GM20431 (cell line): ENCODE measurements around the gene SPEM1.
"Not testable (repeated sequence)": the region's sequence is repeated elsewhere in the genome, so short reads cannot be mapped to it uniquely, and the experiment has no call there.

Source experiments
- in situ Hi-C: fragments of 300-500 bp; cut with MseI, MboI; formaldehyde crosslinking; loops from one replicate; pipeline ENCODE4 v1.15.0; 2020; ENCODE audit warnings: low sequenced_read_pairs; ENCODE audit not compliant: unreplicated experiment

The SPEM1 gene

DNA sequence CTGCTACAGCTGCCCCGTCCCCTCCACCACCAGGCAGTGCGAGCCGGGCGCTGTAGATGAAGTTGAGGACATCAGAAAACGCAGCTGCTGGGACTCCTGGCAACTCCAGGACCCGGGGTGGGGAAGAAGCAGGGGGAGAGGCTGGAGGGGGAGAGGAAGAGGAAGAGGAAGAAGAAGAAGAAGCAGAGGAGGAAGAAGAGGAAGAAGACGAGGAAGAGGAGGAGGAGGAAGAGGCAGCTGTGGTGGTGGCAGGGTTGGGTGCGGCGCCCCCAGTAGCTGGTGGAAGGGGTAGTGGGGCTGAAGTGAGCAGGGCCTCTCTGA lies 46.2 kb downstream of the SPEM1 start:
- in situ Hi-C loops: no loop called here

DNA sequence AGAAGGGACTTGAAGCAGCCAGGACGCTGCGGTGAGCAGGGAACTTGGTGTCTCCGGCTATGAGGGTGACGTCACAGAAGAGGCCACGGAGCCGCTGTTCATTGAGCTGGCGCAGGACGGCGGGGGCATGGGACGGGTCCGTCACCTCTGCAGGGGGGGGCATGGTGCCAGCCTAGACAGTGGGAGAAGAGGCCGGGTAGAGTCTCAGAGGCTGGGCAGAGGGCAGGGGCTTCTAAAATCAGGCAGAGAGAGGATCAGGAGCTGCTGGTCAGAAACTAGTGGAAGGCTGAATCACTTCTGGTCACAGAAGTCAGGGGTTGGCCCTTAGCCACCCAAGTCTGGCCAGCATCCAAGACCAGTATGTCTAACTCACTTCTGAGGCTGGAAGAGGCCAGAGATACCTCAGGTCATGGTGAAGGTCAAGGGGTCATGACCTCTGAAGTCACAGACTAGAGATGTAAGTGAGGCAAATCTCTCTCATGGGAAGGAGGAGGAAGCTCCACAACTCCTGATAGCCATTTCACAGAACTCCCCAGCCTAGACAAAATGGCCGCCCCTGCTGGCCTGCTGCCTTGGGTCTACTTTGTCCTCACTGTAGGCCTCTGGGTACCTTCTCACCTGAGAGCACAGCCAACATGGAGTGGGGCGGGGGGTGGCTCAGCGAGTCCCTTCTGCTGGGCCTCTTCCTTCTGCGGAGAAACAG lies 46.7 kb downstream of the SPEM1 start:
- in situ Hi-C loops: no loop called here

GRCh38 chr17:7467498-7467897 lies 47.4 kb downstream of the SPEM1 start:
- in situ Hi-C loops: no loop called here

GRCh38 chr17:7468290-7468689 lies 48.2 kb downstream of the SPEM1 start:
- in situ Hi-C loops: no loop called here

DNA sequence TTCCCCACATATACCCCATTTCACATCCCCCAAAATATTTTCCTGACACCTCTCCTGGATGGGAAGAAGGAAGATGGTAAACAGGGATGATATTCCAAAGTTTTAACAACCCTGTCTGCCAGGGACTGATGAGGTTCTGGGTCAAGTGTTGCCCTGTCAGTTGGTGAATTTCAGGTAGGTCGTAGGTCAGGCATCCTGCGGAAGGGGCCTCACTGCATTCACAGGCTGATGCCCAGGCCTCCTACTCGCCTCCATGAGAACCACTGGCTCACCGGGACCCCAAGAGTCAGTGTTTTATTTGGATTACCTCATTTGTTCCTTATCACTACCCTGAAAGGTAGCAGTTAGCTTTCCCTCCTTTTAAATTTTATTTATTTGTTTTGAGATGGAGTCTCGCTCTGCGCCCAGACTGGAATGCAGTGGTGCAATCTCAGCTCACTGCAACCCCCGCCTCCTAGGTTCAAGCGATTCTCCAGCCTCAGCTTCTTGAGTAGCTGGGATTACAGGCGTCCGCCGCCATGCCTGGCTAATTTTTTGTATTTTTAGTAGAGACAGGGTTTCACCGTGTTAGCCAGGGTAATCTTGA lies 48.8 kb downstream of the SPEM1 start:
- in situ Hi-C loops: no loop called here

- in situ Hi-C loops: not testable (repeated sequence)
These were observed 49.7 kb downstream of the SPEM1 start for GRCh38 chr17:7469843-7470242.

DNA sequence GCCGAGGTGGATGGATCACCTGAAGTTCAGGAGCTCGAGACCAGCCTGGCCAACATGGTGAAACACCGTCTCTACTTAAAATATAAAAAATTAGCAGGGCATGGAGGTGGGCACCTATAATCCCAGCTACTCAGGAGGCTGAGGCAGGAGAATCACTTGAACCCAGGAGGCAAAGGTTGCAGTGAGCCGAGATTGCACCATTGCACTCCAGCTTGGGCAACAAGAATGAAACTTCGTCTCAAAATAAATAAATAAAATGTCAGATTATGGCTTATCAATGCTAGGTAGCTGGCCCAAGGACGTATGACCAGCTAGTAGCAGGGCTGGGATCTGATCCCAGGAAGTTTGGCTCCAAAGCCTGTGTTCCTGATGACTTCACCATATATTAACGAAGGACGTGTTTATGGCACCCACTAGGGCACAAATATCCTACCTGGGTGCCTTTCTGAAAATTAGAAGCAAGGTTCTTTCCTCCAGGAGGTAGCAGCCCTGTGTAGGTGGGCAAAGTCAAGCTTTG lies 50.4 kb downstream of the SPEM1 start:
- in situ Hi-C loops: not testable (repeated sequence)
